Fibroblast of gingiva (primary cell): ENCODE results near the gene NADK2.

ENCODE experiments used
- DNase-seq: peaks from one replicate; pipeline ENCODE4 v3.0.0-alpha.2; 2011; ENCODE audit warnings: low read depth

Gene NADK2

GRCh38 chr5:36246036-36246800 lies 4.5 kb upstream of the NADK2 start:
- no peak for DNase-seq

- DNase-seq: no peak
These were observed 2.4 kb upstream of the NADK2 start for GRCh38 chr5:36244076-36244475.

GRCh38 chr5:36243653-36244052 lies 1.9 kb upstream of the NADK2 start:
- no peak for DNase-seq

- no peak for DNase-seq
These were observed 1.1 kb upstream of the NADK2 start for GRCh38 chr5:36242534-36243485.

GRCh38 chr5:36240779-36241630 lies 720 bp downstream of the NADK2 start:
- DNase-seq: peak; percentile 44

GRCh38 chr5:36239370-36240293 lies 2.1 kb downstream of the NADK2 start:
- no peak for DNase-seq

- no peak for DNase-seq
These were observed 3.0 kb downstream of the NADK2 start for GRCh38 chr5:36238502-36239295.

GRCh38 chr5:36237751-36238150 lies 4.0 kb downstream of the NADK2 start:
- no peak for DNase-seq

GRCh38 chr5:36236801-36237200 lies 4.9 kb downstream of the NADK2 start:
- no peak for DNase-seq

- DNase-seq: no peak
These were observed 9.2 kb downstream of the NADK2 start for GRCh38 chr5:36232533-36232932.

GRCh38 chr5:36230151-36230790 lies 11.5 kb downstream of the NADK2 start:
- DNase-seq: no peak

- DNase-seq: no peak
These were observed 13.2 kb downstream of the NADK2 start for GRCh38 chr5:36228505-36228904.

- no peak for DNase-seq
These were observed 14.7 kb downstream of the NADK2 start for GRCh38 chr5:36227046-36227445.

- no peak for DNase-seq
These were observed 19.1 kb downstream of the NADK2 start for GRCh38 chr5:36222620-36223019.

GRCh38 chr5:36217988-36218387 lies 23.7 kb downstream of the NADK2 start:
- DNase-seq: no peak

GRCh38 chr5:36217567-36217966 lies 24.2 kb downstream of the NADK2 start:
- no peak for DNase-seq

- DNase-seq: no peak
These were observed 25.8 kb downstream of the NADK2 start for GRCh38 chr5:36215910-36216309.

GRCh38 chr5:36214436-36214835 lies 27.3 kb downstream of the NADK2 start:
- no peak for DNase-seq

- DNase-seq: no peak
These were observed 32.1 kb downstream of the NADK2 start for GRCh38 chr5:36209664-36210063.

- DNase-seq: no peak
These were observed 32.9 kb downstream of the NADK2 start for GRCh38 chr5:36208786-36209185.
